Natural killer cell (primary cell): ENCODE data around the gene NKTR. TPM values are rescaled to one million over a fixed set of nuclear protein-coding genes. Genes with fewer than 3 reads are reported as not detected.
A peak's percentile ranks its signal among the peaks of the same experiment; 100 is the strongest.

Experiments
- ATAC-seq, 3 donors: fragments of 150-1000 bp in 2 of 3; fragments of 200-7000 bp in 1 of 3; cut with Tn5 transposase; 1 replicate in 1 of 3; 2 replicates in 2 of 3; pipeline ENCODE4 v1.10.0; 2021; ENCODE audit warnings: mild to moderate bottlenecking in 2 of 3, moderate library complexity in 2 of 3
- DNase-seq, 2 donors: peaks; one replicate each; pipeline versions ENCODE4 v3.0.0 to v3.0.0-alpha.2; 2013 to 2021; ENCODE audit warnings: mixed read lengths in 1 of 2
- H3K27ac ChIP-seq: one replicate; pipeline ENCODE4 v1.5.1; 2013; ENCODE audit warnings: mild to moderate bottlenecking, low read length
- H3K27me3 ChIP-seq: one replicate; pipeline ENCODE4 v1.6.1; 2013; ENCODE audit warnings: low read length; ENCODE audit not compliant: control insufficient read depth, insufficient read depth
- H3K36me3 ChIP-seq: one replicate; pipeline ENCODE4 v1.6.1; 2013; ENCODE audit warnings: low read length; ENCODE audit not compliant: control insufficient read depth, insufficient read depth
- H3K4me1 ChIP-seq: one replicate; pipeline ENCODE4 v1.6.1; 2013; ENCODE audit warnings: low read length; ENCODE audit not compliant: control insufficient read depth, insufficient read depth
- H3K4me3 ChIP-seq: one replicate; pipeline ENCODE4 v1.5.1; 2013; ENCODE audit warnings: low read length
- H3K9me3 ChIP-seq: one replicate; pipeline ENCODE4 v1.6.1; 2013; ENCODE audit warnings: low read length; ENCODE audit not compliant: control insufficient read depth, insufficient read depth
- H3K27ac Mint-ChIP-seq, 2 donors: one replicate each; pipeline ENCODE4 v1.8.0; 2022; ENCODE audit warnings: mild to moderate bottlenecking in 2 of 2, mixed read lengths in 2 of 2, moderate library complexity in 1 of 2
- H3K27me3 Mint-ChIP-seq, 2 donors: one replicate each; pipeline ENCODE4 v1.8.0; 2022; ENCODE audit warnings: low read depth in 2 of 2, mixed read lengths in 2 of 2
- H3K36me3 Mint-ChIP-seq: one replicate; pipeline ENCODE4 v1.8.0; 2022; ENCODE audit warnings: mixed read lengths
- H3K4me1 Mint-ChIP-seq, 2 donors: one replicate each; pipeline ENCODE4 v1.8.0; 2022; ENCODE audit warnings: mixed read lengths in 2 of 2
- H3K4me3 Mint-ChIP-seq: one replicate; pipeline ENCODE4 v1.8.0; 2022; ENCODE audit warnings: mild to moderate bottlenecking, moderate library complexity, mixed read lengths
- H3K9me3 Mint-ChIP-seq, 2 donors: one replicate each; pipeline ENCODE4 v1.8.0; 2022; ENCODE audit warnings: mixed read lengths in 2 of 2
- CTCF ChIP-seq: fragments of 200-600 bp; IDR thresholded peaks from one replicate; pipeline ENCODE4 v1.8.0; 2022; ENCODE audit warnings: antibody characterized with exemption
- WGBS: methylation state at CpG from one replicate; pipeline ENCODE4 v1.1.7; 2013; ENCODE audit warnings: missing lambda C conversion rate; ENCODE audit not compliant: insufficient coverage; 5-methylcytosine and 5-hydroxymethylcytosine counted together
- intact Hi-C: fragments of 100-400 bp; cut with micrococcal nuclease; formaldehyde crosslinking; loops from one replicate; pipeline ENCODE4 v1.14.2; 2022
- total RNA-seq, 4 donors: library from RNA; stranded (reverse); fragments of 120-200 nt in 1 of 4; gene quantifications; one replicate each; pipeline versions ENCODE4 v1.2.3 to v1.2.4, GENCODE V29; 2013 to 2022

Gene NKTR
- total RNA-seq, 3 donors from 2014 or later (not counting 1 experiment from before 2014, with no cell fraction given) = 212 to 252 (median 217) TPM

- peak; percentile 39 to 66 for DNase-seq
- peak overlapping the region; percentile 98 for H3K27ac Mint-ChIP-seq
- H3K4me1 ChIP-seq = peaks cover 12% of the 10 kb centered on the region
Measured at GRCh38 chr3:42600958-42601675, 631 bp downstream of the NKTR start.

GRCh38 chr3:42601896-42602581, 1.6 kb downstream of the NKTR start:
- Histone ChIP-seq H3K27me3 (no peaks in the 10 kb centered on the region), H3K4me1 (peaks cover 12% of the 10 kb centered on the region), H3K9me3 (no peaks in the 10 kb centered on the region), H3K36me3 (peaks cover 2% of the 10 kb centered on the region), H3K4me3 (peak overlapping the region; percentile 81), H3K27ac (no peak overlapping the region)
- Mint-ChIP-seq H3K9me3 (no peaks in the 10 kb centered on the region), H3K27me3 (no peaks in the 10 kb centered on the region), H3K36me3 (no peaks in the 10 kb centered on the region), H3K4me1 (peaks cover 43 to 47% of the 10 kb centered on the region in 2 donors), H3K27ac (peak overlapping the region; percentile 98), H3K4me3 (peak overlapping the region; percentile 94)
- whole genome bisulfite sequencing = 66% methylated on average over 8 of the region's 9 CpGs
- DNase-seq (peak in 1 of 2 donors; percentile 59), ATAC-seq (no peak)
- intact Hi-C loops = loop anchor here (5.0 kb wide), 1 partner anchor 35 kb away; no protein-coding TSS in a partner anchor
- no peak for TF ChIP-seq CTCF

More at GRCh38 chr3:42600958-42601675, 631 bp downstream of the NKTR start:
- no peak for TF ChIP-seq CTCF
- H3K36me3 Mint-ChIP-seq = no peaks in the 10 kb centered on the region
- peak overlapping the region; percentile 94 for H3K4me3 Mint-ChIP-seq
- H3K4me3 ChIP-seq = peak overlapping the region; percentile 81
- intact Hi-C loops = loop anchor here (1.0 to 5.0 kb wide), 3 partner anchors 11 to 36 kb away; partner anchors contain the start of gene SS18L2
- H3K27ac ChIP-seq = peak overlapping the region; percentile 92
- H3K9me3 Mint-ChIP-seq = no peaks in the 10 kb centered on the region
- under 1% methylated on average over 26 of the region's 31 CpGs for WGBS
- peak; percentile 1 to 21 (median 8) for ATAC-seq
- peaks cover 39 to 42% of the 10 kb centered on the region in 2 donors for H3K4me1 Mint-ChIP-seq
- no peaks in the 10 kb centered on the region for H3K27me3 ChIP-seq
- no peaks in the 10 kb centered on the region for H3K27me3 Mint-ChIP-seq
- H3K36me3 ChIP-seq = no peaks in the 10 kb centered on the region
- no peaks in the 10 kb centered on the region for H3K9me3 ChIP-seq

GRCh38 chr3:42602961-42603360, 2.5 kb downstream of the NKTR start:
- WGBS = 100% methylated on average over 1 of the region's 1 CpG
- no peaks in the 10 kb centered on the region for H3K9me3 Mint-ChIP-seq
- no peaks in the 10 kb centered on the region for H3K9me3 ChIP-seq
- no peaks in the 10 kb centered on the region for H3K27me3 Mint-ChIP-seq
- TF ChIP-seq CTCF = no peak
- peaks cover 49 to 53% of the 10 kb centered on the region in 2 donors for H3K4me1 Mint-ChIP-seq
- peaks cover 2% of the 10 kb centered on the region for H3K36me3 ChIP-seq
- no peak overlapping the region for H3K27ac Mint-ChIP-seq
- DNase-seq (no peak), ATAC-seq (no peak)
- peaks cover 12% of the 10 kb centered on the region for H3K4me1 ChIP-seq
- H3K4me3 ChIP-seq = no peak overlapping the region
- H3K27me3 ChIP-seq = no peaks in the 10 kb centered on the region
- H3K27ac ChIP-seq = no peak overlapping the region
- no peaks in the 10 kb centered on the region for H3K36me3 Mint-ChIP-seq
- intact Hi-C loops = loop anchor here (5.0 kb wide), 1 partner anchor 34 kb away; no protein-coding TSS in a partner anchor
- no peak overlapping the region for H3K4me3 Mint-ChIP-seq
